ENCODE measurements around the gene FOXO3. TPM values are rescaled to one million over a fixed set of nuclear protein-coding genes. Genes with fewer than 3 reads are reported as not detected.

The FOXO3 gene
- total RNA-seq, 3 donors from 2014 or later (not counting 1 experiment from before 2014, with no cell fraction given): 43.1 to 70.4 (median 51.3) TPM

- intact Hi-C loops (cut with micrococcal nuclease): no loop called here
- no peak for DNase-seq
- Mint-ChIP-seq H3K27me3 (ENCODE audit: low read depth in 2 of 2) (no peaks in the 10 kb centered on the region), H3K4me3 (no peak overlapping the region), H3K9me3 (no peaks in the 10 kb centered on the region), H3K4me1 (no peaks in the 10 kb centered on the region), H3K27ac (no peak overlapping the region), H3K36me3 (no peaks in the 10 kb centered on the region)
- Histone ChIP-seq H3K4me3 (ENCODE audit: low read length) (no peak overlapping the region), H3K27me3 (ENCODE audit: control insufficient read depth, insufficient read depth, low read length) (no peaks in the 10 kb centered on the region), H3K4me1 (ENCODE audit: control insufficient read depth, insufficient read depth, low read length) (no peaks in the 10 kb centered on the region), H3K9me3 (ENCODE audit: control insufficient read depth, insufficient read depth, low read length) (peaks cover 4% of the 10 kb centered on the region), H3K36me3 (ENCODE audit: control insufficient read depth, insufficient read depth, low read length) (no peaks in the 10 kb centered on the region), H3K27ac (ENCODE audit: low read length) (no peak overlapping the region)
- WGBS (ENCODE audit: insufficient coverage): 93% methylated on average over 5 of the region's 7 CpGs
- no peak for ATAC-seq
- no peak for TF ChIP-seq CTCF (IDR thresholded peaks at IDR 0.05)
Measured at GRCh38 chr6:108728826-108729225, 168.1 kb downstream of the FOXO3 start.

- ATAC-seq: no peak
- TF ChIP-seq CTCF (IDR thresholded peaks at IDR 0.05): no peak
- Mint-ChIP-seq H3K27ac (no peak overlapping the region), H3K27me3 (ENCODE audit: low read depth in 2 of 2) (no peaks in the 10 kb centered on the region), H3K4me1 (no peaks in the 10 kb centered on the region), H3K9me3 (no peaks in the 10 kb centered on the region), H3K36me3 (no peaks in the 10 kb centered on the region), H3K4me3 (no peak overlapping the region)
- intact Hi-C loops (cut with micrococcal nuclease): no loop called here
- no peak for DNase-seq
- Histone ChIP-seq H3K27ac (ENCODE audit: low read length) (no peak overlapping the region), H3K27me3 (ENCODE audit: control insufficient read depth, insufficient read depth, low read length) (no peaks in the 10 kb centered on the region), H3K4me3 (ENCODE audit: low read length) (no peak overlapping the region), H3K36me3 (ENCODE audit: control insufficient read depth, insufficient read depth, low read length) (no peaks in the 10 kb centered on the region), H3K9me3 (ENCODE audit: control insufficient read depth, insufficient read depth, low read length) (no peaks in the 10 kb centered on the region), H3K4me1 (ENCODE audit: control insufficient read depth, insufficient read depth, low read length) (no peaks in the 10 kb centered on the region)
- WGBS (ENCODE audit: insufficient coverage): 76% methylated on average over 11 of the region's 13 CpGs
Measured at GRCh38 chr6:108730635-108731515, 170.2 kb downstream of the FOXO3 start.

- Histone ChIP-seq H3K4me1 (ENCODE audit: control insufficient read depth, insufficient read depth, low read length) (no peaks in the 10 kb centered on the region), H3K9me3 (ENCODE audit: control insufficient read depth, insufficient read depth, low read length) (no peaks in the 10 kb centered on the region), H3K27ac (ENCODE audit: low read length) (no peak overlapping the region), H3K4me3 (ENCODE audit: low read length) (no peak overlapping the region), H3K27me3 (ENCODE audit: control insufficient read depth, insufficient read depth, low read length) (no peaks in the 10 kb centered on the region), H3K36me3 (ENCODE audit: control insufficient read depth, insufficient read depth, low read length) (no peaks in the 10 kb centered on the region)
- DNase-seq (no peak), ATAC-seq (no peak)
- H3K4me3 Mint-ChIP-seq: no peak overlapping the region
- no peaks in the 10 kb centered on the region for H3K4me1 Mint-ChIP-seq
- no peak for TF ChIP-seq CTCF (IDR thresholded peaks at IDR 0.05)
- no peaks in the 10 kb centered on the region for H3K36me3 Mint-ChIP-seq
- WGBS (ENCODE audit: insufficient coverage): 91% methylated on average over 14 of the region's 16 CpGs
- no peak overlapping the region for H3K27ac Mint-ChIP-seq
- no peaks in the 10 kb centered on the region for H3K9me3 Mint-ChIP-seq
- intact Hi-C loops (cut with micrococcal nuclease): no loop called here
- H3K27me3 Mint-ChIP-seq (ENCODE audit: low read depth in 2 of 2): no peaks in the 10 kb centered on the region
Measured at GRCh38 chr6:108732091-108732870, 171.6 kb downstream of the FOXO3 start.
